Activated naive CD8-positive, alpha-beta T cell treated with anti-CD3 and anti-CD28 coated beads, Interleukin-2, amount 50 U/mL, for 24 hours (primary cell): Measurements from ENCODE around the gene NME9.

Source experiments
- ATAC-seq: fragments of 150-1000 bp; cut with Tn5 transposase; one replicate; pipeline ENCODE4 v1.10.0; 2021
- DNase-seq: peaks from one replicate; pipeline ENCODE4 v3.0.0; 2021
- H3K27ac Mint-ChIP-seq: one replicate; pipeline ENCODE4 v1.8.0; 2021; ENCODE audit warnings: mild to moderate bottlenecking, mixed read lengths
- H3K27me3 Mint-ChIP-seq: one replicate; pipeline ENCODE4 v1.8.0; 2021; ENCODE audit warnings: mixed read lengths
- H3K36me3 Mint-ChIP-seq: one replicate; pipeline ENCODE4 v1.8.0; 2021; ENCODE audit warnings: low read depth, mixed read lengths
- H3K4me1 Mint-ChIP-seq: one replicate; pipeline ENCODE4 v1.8.0; 2021; ENCODE audit warnings: mixed read lengths
- H3K4me3 Mint-ChIP-seq: one replicate; pipeline ENCODE4 v1.8.0; 2021; ENCODE audit warnings: mild to moderate bottlenecking, moderate library complexity, mixed read lengths
- H3K9me3 Mint-ChIP-seq: one replicate; pipeline ENCODE4 v1.8.0; 2021; ENCODE audit warnings: mixed read lengths

NME9 gene

GRCh38 chr3:138297059-138297607 is 32.5 kb downstream of the NME9 start:
- ATAC-seq (peak; percentile 51), DNase-seq (no peak)
- H3K9me3 Mint-ChIP-seq = no peaks in the 10 kb centered on the region
- peaks cover 33% of the 10 kb centered on the region for H3K36me3 Mint-ChIP-seq
- H3K4me1 Mint-ChIP-seq = peaks cover 21% of the 10 kb centered on the region
- peak overlapping the region; percentile 87 for H3K27ac Mint-ChIP-seq
- H3K27me3 Mint-ChIP-seq = no peaks in the 10 kb centered on the region
- no peak overlapping the region for H3K4me3 Mint-ChIP-seq

DNA sequence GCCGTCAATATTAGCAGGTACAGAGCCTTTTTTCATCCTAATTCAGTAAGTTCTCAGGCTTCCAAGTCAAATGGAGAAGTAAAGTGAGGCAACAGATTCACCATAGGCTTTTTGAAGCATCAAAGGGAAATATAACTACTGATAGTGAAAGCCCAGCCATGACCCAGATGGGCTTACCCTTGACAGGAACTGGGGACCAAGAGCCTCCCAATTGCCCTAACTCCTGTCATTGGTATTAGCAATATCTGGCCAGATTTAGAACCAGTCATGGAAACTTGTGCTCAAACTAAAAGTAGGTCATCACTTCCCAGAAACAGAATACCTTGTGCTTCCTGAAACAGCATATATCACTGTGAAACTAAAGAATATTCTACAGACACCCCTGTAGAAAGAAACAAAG is 33.0 kb downstream of the NME9 start:
- ATAC-seq (peak; percentile 83), DNase-seq (peak; percentile 15)
- no peak overlapping the region for H3K4me3 Mint-ChIP-seq
- H3K36me3 Mint-ChIP-seq = peaks cover 34% of the 10 kb centered on the region
- H3K27ac Mint-ChIP-seq = peak overlapping the region; percentile 87
- no peaks in the 10 kb centered on the region for H3K9me3 Mint-ChIP-seq
- H3K4me1 Mint-ChIP-seq = peaks cover 21% of the 10 kb centered on the region
- no peaks in the 10 kb centered on the region for H3K27me3 Mint-ChIP-seq

DNA sequence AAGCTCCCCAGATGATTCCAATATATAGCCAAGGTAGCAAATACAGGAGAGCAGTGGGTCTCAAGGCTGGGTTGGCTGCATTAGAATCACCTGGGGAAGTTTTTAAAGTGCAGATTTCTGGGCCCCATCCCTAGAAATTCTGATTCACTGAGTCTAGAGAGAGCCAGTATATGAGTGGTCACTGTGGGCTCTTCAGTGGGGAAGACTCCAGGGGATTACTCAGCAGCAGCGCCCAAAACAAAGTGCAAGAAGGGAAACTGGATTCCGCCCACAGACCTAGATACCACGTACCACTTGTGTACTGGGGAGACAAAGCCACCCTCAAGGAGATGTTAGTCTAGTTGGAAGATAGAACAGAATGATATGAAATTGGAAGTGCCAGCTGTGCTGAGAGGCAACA is 40.0 kb downstream of the NME9 start:
- Mint-ChIP-seq H3K27me3 (no peaks in the 10 kb centered on the region), H3K4me3 (no peak overlapping the region), H3K9me3 (no peaks in the 10 kb centered on the region), H3K27ac (peak overlapping the region; percentile 76), H3K4me1 (peaks cover 6% of the 10 kb centered on the region), H3K36me3 (peaks cover 39% of the 10 kb centered on the region)
- peak; percentile 72 for ATAC-seq
- no peak for DNase-seq

DNA sequence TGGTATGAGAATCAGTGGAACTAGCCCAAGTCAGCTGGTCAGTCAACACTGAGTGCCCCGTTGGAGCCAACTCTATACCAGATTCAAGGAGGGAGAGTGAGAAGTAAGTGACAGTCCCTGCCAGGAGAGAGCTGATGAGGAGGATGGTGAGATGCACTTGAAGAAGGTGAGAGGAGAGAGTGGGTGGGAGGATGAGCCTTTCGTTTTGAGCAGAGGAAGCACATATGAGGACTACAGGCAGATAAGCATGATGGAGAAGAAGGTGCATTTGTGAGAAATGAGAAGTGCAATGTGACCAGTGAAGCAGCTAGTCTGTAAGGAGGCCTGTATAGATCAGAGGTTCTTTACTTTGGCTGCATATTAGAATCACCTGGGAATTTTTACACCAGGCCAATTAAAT is 40.4 kb downstream of the NME9 start:
- Mint-ChIP-seq H3K27me3 (no peaks in the 10 kb centered on the region), H3K27ac (peak overlapping the region; percentile 3), H3K4me1 (peaks cover 6% of the 10 kb centered on the region), H3K36me3 (peaks cover 39% of the 10 kb centered on the region), H3K4me3 (no peak overlapping the region), H3K9me3 (no peaks in the 10 kb centered on the region)
- DNase-seq (no peak), ATAC-seq (no peak)

DNA sequence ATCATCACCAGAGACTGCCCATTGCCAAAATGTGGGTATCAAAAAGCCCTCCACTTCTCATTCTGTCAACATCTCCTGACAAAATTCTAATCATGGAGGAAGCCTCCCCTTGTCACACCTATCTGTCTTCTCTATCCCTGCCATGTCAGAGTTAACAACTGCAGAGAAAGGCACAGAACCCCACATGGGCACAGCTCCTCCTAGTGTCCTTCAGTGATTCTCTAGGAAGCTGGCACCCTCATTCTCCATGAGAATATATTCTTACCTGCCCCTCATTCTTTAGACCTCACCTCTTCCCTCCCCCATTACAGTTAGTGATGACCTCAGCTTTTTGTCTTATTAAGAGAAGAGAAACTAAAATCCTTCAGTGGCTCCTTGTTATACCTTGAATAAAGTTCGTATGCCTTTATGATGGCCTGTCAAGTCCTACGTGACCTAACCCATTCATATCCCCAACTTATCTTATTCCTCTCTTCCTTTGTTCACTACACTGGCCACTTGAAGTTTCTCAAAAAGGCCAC is 44.6 kb downstream of the NME9 start:
- Mint-ChIP-seq H3K4me3 (no peak overlapping the region), H3K4me1 (peaks cover 6% of the 10 kb centered on the region), H3K27ac (no peak overlapping the region), H3K36me3 (peaks cover 25% of the 10 kb centered on the region), H3K27me3 (no peaks in the 10 kb centered on the region), H3K9me3 (no peaks in the 10 kb centered on the region)
- DNase-seq (no peak), ATAC-seq (no peak)

GRCh38 chr3:138284079-138284478 is 45.6 kb downstream of the NME9 start:
- Mint-ChIP-seq H3K4me1 (peaks cover 2% of the 10 kb centered on the region), H3K27ac (no peak overlapping the region), H3K36me3 (peaks cover 25% of the 10 kb centered on the region), H3K27me3 (no peaks in the 10 kb centered on the region), H3K4me3 (no peak overlapping the region), H3K9me3 (no peaks in the 10 kb centered on the region)
- DNase-seq (no peak), ATAC-seq (no peak)

- Mint-ChIP-seq H3K4me3 (no peak overlapping the region), H3K9me3 (no peaks in the 10 kb centered on the region), H3K27ac (no peak overlapping the region), H3K27me3 (no peaks in the 10 kb centered on the region), H3K4me1 (no peaks in the 10 kb centered on the region), H3K36me3 (peaks cover 19% of the 10 kb centered on the region)
- DNase-seq (no peak), ATAC-seq (no peak)
Measured at GRCh38 chr3:138282836-138283235, 46.8 kb downstream of the NME9 start.

DNA sequence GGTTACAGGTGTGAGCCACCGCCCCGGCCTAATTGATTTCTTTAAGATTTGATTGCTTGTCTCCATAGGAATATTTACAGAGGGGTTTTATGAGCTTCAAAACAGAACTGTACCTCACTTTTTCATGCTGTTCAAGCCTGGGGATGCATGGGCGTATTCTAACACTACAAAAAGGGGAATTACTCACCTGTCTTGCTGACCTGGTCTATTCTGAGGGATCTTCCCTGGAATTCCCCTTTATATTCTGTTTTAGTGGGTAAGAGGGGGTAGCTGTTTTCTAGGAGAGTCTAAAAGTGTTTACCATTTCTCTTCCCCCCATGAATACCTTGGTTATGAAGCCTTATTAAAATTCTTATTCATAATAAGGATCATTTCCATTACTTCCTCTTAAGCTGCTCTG is 48.1 kb downstream of the NME9 start:
- no peak for ATAC-seq
- H3K4me3 Mint-ChIP-seq = no peak overlapping the region

GRCh38 chr3:138271189-138271794 is 58.4 kb downstream of the NME9 start:
- Mint-ChIP-seq H3K27ac (peak overlapping the region; percentile 6), H3K9me3 (no peaks in the 10 kb centered on the region), H3K36me3 (peaks cover 32% of the 10 kb centered on the region), H3K4me3 (no peak overlapping the region), H3K27me3 (no peaks in the 10 kb centered on the region), H3K4me1 (peaks cover 4% of the 10 kb centered on the region)
- ATAC-seq = no peak
- no peak for DNase-seq

More for the DNA sequence above, 48.1 kb downstream of the NME9 start:
- no peak for DNase-seq
- no peaks in the 10 kb centered on the region for H3K27me3 Mint-ChIP-seq
- no peak overlapping the region for H3K27ac Mint-ChIP-seq
- H3K9me3 Mint-ChIP-seq = no peaks in the 10 kb centered on the region
- H3K4me1 Mint-ChIP-seq = no peaks in the 10 kb centered on the region
- H3K36me3 Mint-ChIP-seq = peaks cover 20% of the 10 kb centered on the region

DNA sequence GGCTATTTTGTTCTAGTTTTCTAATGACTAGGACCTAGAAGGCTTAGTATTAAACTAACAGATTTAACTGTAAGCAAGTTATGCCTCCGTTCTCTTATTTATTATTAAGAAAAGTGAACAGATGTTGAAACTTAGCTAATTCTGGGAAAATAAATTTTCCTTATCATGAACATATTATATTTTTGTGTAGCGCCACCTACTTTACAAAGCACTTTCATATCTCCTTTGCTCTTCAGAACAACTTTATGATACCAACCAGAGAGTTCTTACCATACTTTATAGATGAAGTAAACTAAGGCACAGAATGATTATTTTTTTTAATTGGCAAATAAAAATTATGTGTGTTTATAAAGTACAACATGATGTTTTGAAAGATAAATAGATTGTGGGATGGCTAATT is 59.4 kb downstream of the NME9 start:
- Mint-ChIP-seq H3K36me3 (peaks cover 36% of the 10 kb centered on the region), H3K9me3 (no peaks in the 10 kb centered on the region), H3K4me3 (no peak overlapping the region), H3K27ac (no peak overlapping the region), H3K4me1 (peaks cover 4% of the 10 kb centered on the region), H3K27me3 (no peaks in the 10 kb centered on the region)
- no peak for ATAC-seq
- no peak for DNase-seq

DNA sequence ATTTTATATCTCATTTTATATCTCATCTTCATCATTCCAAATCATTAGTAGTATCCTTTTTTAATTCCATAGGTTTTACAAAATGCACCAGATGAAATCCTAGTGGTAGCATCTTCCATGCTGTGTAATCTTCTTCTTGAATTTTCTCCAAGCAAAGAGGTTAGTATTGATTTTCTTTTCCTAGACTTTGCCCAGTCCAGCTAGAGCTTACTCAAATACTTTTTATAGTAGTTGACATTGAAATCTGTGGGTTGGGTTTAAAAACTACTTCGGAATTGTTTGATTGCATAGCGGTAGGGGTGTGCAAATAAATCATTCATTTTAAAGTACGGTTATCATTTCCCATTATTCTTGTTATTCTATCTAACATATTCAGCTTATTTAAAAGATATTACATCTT is 62.6 kb downstream of the NME9 start:
- H3K27me3 Mint-ChIP-seq = no peaks in the 10 kb centered on the region
- DNase-seq (no peak), ATAC-seq (no peak)
- peaks cover 22% of the 10 kb centered on the region for H3K36me3 Mint-ChIP-seq
- H3K4me3 Mint-ChIP-seq = no peak overlapping the region
- H3K27ac Mint-ChIP-seq = no peak overlapping the region
- H3K9me3 Mint-ChIP-seq = no peaks in the 10 kb centered on the region
- H3K4me1 Mint-ChIP-seq = peaks cover 4% of the 10 kb centered on the region

DNA sequence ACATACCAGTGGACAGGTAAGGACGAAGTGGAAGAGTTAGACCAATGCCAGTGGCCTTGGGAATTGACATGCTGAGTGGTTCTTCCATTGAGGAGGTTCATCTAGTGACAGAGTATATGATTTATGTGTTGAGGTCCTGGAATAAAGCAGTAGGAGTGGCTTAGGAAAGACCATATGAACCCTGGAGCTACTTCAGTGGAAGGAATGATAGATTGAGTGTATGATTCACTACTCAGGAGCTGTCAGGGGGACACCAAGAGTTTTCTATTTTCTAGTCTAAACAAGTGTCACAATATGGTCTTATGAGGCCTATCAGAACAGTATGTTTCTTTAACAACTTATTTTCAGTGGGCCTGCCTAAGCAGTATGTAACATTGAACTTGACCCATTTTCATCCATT is 63.9 kb downstream of the NME9 start:
- H3K36me3 Mint-ChIP-seq = peaks cover 15% of the 10 kb centered on the region
- H3K9me3 Mint-ChIP-seq = no peaks in the 10 kb centered on the region
- no peak overlapping the region for H3K27ac Mint-ChIP-seq
- DNase-seq (no peak), ATAC-seq (no peak)
- H3K27me3 Mint-ChIP-seq = no peaks in the 10 kb centered on the region
- no peak overlapping the region for H3K4me3 Mint-ChIP-seq
- no peaks in the 10 kb centered on the region for H3K4me1 Mint-ChIP-seq

- H3K36me3 Mint-ChIP-seq = peaks cover 19% of the 10 kb centered on the region
- no peak for DNase-seq
Measured at GRCh38 chr3:138263104-138263503, 66.5 kb downstream of the NME9 start.

GRCh38 chr3:138260611-138261010 is 69.0 kb downstream of the NME9 start:
- Mint-ChIP-seq H3K36me3 (peaks cover 16% of the 10 kb centered on the region), H3K9me3 (no peaks in the 10 kb centered on the region), H3K4me1 (peaks cover 7% of the 10 kb centered on the region), H3K27ac (no peak overlapping the region), H3K4me3 (no peak overlapping the region), H3K27me3 (no peaks in the 10 kb centered on the region)
- ATAC-seq (no peak), DNase-seq (no peak)

More at GRCh38 chr3:138263104-138263503, 66.5 kb downstream of the NME9 start:
- Mint-ChIP-seq H3K4me1 (peaks cover 2% of the 10 kb centered on the region), H3K27me3 (no peaks in the 10 kb centered on the region), H3K9me3 (no peaks in the 10 kb centered on the region), H3K27ac (no peak overlapping the region), H3K4me3 (no peak overlapping the region)
- no peak for ATAC-seq

DNA sequence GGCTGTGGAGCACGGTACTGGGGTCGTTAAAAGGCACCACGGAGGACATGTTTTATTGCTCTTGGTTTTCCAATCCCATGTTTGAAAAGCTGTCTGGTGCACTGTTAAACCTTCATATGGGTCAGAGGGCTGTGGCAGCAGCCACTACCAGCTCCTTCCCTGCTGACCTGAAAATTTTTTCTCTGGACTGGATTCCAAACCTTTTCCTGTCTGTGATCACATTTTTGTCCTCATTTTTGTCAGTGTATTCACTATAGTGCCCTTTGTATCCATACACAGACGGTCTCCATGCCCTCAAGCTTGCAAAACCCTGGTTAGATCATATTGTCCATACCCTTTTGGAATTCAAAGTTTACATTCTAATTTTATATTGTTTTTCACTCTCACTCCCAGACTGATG is 70.5 kb downstream of the NME9 start:
- DNase-seq = no peak
- H3K4me3 Mint-ChIP-seq = no peak overlapping the region
- ATAC-seq = no peak
- peaks cover 7% of the 10 kb centered on the region for H3K4me1 Mint-ChIP-seq
- no peak overlapping the region for H3K27ac Mint-ChIP-seq
- H3K9me3 Mint-ChIP-seq = no peaks in the 10 kb centered on the region
- peaks cover 11% of the 10 kb centered on the region for H3K36me3 Mint-ChIP-seq
- no peaks in the 10 kb centered on the region for H3K27me3 Mint-ChIP-seq
